Upper lobe of right lung (tissue), 1 donor: ENCODE results near the gene PIMREG. TPM values are rescaled to one million over a fixed set of nuclear protein-coding genes. Genes with fewer than 3 reads are reported as not detected.

Source experiments
- ATAC-seq: fragments of 200-7000 bp; cut with Tn5 transposase; one replicate; pipeline ENCODE4 v1.9.1; 2020; ENCODE audit warnings: mild to moderate bottlenecking, moderate library complexity
- DNase-seq: peaks from one replicate; pipeline ENCODE4 v3.0.0-alpha.2; 2020
- H3K27ac ChIP-seq: fragments of 200-600 bp; one replicate; pipeline ENCODE4 v1.8.0; 2022
- H3K27me3 ChIP-seq: fragments of 200-600 bp; one replicate; pipeline ENCODE4 v1.8.0; 2022; ENCODE audit warnings: mild to moderate bottlenecking
- H3K36me3 ChIP-seq: fragments of 200-600 bp; one replicate; pipeline ENCODE4 v1.8.0; 2022
- H3K4me1 ChIP-seq: fragments of 200-600 bp; one replicate; pipeline ENCODE4 v1.8.0; 2022
- H3K4me3 ChIP-seq: fragments of 200-600 bp; one replicate; pipeline ENCODE4 v1.8.0; 2022; ENCODE audit warnings: mild to moderate bottlenecking
- H3K9me3 ChIP-seq: fragments of 200-600 bp; one replicate; pipeline ENCODE4 v1.8.0; 2022
- CTCF ChIP-seq: fragments of 200-600 bp; IDR thresholded peaks from one replicate; pipeline ENCODE4 v1.8.0; 2022; ENCODE audit warnings: antibody characterized with exemption
- intact Hi-C: fragments of 100-400 bp; cut with DNase I; formaldehyde crosslinking; loops from one replicate; pipeline ENCODE4 v1.11.0; 2022
- total RNA-seq: library from RNA; stranded (reverse); fragmentation: NEBNext Ultra II Directional; extraction: Animal tissue kit (Norgen Biotek cat#: 25700); gene quantifications from one replicate; pipeline ENCODE4 v1.2.1, GENCODE V29; 2021
- donor health status: DM: no; HTN: yes; CAD: no; lungs with severe emphysema.

The PIMREG gene
- total RNA-seq, 1 donor from 2014 or later, result 0.26 TPM

- intact Hi-C loops, result no loop called here
- H3K36me3 ChIP-seq, result no peaks in the 10 kb centered on the region
- H3K4me1 ChIP-seq, result no peaks in the 10 kb centered on the region
- no peaks in the 10 kb centered on the region for H3K9me3 ChIP-seq
- DNase-seq (peak; percentile 57), ATAC-seq (no peak)
- TF ChIP-seq CTCF, result no peak
- H3K27me3 ChIP-seq, result no peaks in the 10 kb centered on the region
- H3K27ac ChIP-seq, result no peak overlapping the region
- H3K4me3 ChIP-seq, result no peak overlapping the region
Observed at GRCh38 chr17:6497496-6498221, 53.4 kb downstream of the PIMREG start.

DNA sequence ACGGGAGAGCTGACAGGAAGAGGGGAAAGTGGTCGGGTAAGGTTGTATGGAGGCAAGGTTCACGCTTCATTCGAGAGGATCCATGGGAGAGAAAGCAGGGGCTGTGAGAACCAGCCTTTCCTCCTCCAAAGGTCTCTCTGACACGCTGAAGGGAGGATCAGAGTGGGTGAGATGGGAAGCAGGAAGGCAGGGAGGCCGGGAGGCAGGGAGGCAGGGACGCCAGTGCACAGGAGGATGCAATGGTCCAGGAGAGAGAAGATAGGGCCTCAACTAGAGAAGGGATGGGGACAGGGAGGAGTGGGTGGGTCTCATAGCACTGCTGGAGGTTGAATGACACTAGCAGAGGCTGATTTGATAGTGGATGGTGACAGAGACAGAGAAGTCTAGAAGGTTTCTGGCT is 54.1 kb downstream of the PIMREG start:
- intact Hi-C loops, result no loop called here
- Histone ChIP-seq H3K27me3 (no peaks in the 10 kb centered on the region), H3K4me1 (no peaks in the 10 kb centered on the region), H3K36me3 (no peaks in the 10 kb centered on the region), H3K27ac (no peak overlapping the region), H3K4me3 (no peak overlapping the region), H3K9me3 (no peaks in the 10 kb centered on the region)
- DNase-seq (peak; percentile 44), ATAC-seq (no peak)
- TF ChIP-seq CTCF, result no peak

DNA sequence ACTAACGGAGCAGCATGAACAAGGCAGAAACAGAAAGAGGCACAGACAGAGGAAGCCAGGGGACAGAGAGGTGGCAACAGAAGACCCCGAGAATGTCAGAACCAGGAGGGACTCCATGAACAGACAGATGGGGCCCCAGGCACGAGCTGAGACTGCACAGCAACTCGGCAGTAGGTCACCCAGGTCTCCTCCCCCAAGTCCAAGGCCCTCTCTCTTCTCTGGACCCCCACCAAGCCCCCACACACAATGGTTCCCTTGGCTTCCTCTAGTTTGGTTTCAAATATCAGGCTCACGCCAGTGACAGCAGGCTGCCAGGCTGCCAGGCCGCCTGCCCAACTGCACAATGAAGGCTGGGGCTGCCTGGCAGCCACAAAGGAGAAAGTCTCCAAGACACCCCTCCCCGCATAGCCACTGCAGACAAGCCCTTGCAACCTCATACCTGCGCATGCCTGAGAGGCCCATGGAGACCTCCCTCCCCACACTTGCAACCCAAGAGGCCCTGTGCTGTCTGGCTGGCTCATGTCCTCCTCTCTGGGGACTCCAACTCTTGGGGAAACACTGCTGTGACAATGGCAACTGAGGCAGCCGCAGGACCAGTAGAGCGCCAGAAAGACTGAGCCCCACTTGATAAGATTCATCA is 54.8 kb downstream of the PIMREG start:
- intact Hi-C loops, result no loop called here
- TF ChIP-seq CTCF, result no peak

More for the DNA sequence above, 54.8 kb downstream of the PIMREG start:
- no peak overlapping the region for H3K4me3 ChIP-seq
- no peaks in the 10 kb centered on the region for H3K27me3 ChIP-seq
- H3K9me3 ChIP-seq, result no peaks in the 10 kb centered on the region
- no peaks in the 10 kb centered on the region for H3K4me1 ChIP-seq
- DNase-seq (peak; percentile 40), ATAC-seq (no peak)
- H3K36me3 ChIP-seq, result no peaks in the 10 kb centered on the region
- no peak overlapping the region for H3K27ac ChIP-seq

Other genes with a start within 250 kb of the PIMREG start
- not detected for gene AIPL1, start 9.3 kb upstream of the PIMREG start, total RNA-seq
- gene PITPNM3, start 112.1 kb downstream of the PIMREG start, total RNA-seq, result 15.6 TPM
- 18.3 TPM for gene KIAA0753, start 196.3 kb downstream of the PIMREG start, total RNA-seq
- gene TXNDC17, start 196.6 kb downstream of the PIMREG start, total RNA-seq, result 44.6 TPM
- gene MED31, start 207.2 kb downstream of the PIMREG start, total RNA-seq, result 17.4 TPM
- 1.3 TPM for gene C17orf100, start 207.3 kb downstream of the PIMREG start, total RNA-seq